D341Med (cell line): Measurements from ENCODE around the gene OGT.

Source experiments
- DNase-seq: peaks from one replicate; pipeline ENCODE4 v3.0.0; 2012; ENCODE audit warnings: low spot score

The OGT gene

GRCh38 chrX:71622576-71623450, 89.9 kb downstream of the OGT start:
- DNase-seq: peak; percentile 44

GRCh38 chrX:71623714-71624113, 90.8 kb downstream of the OGT start:
- no peak for DNase-seq

GRCh38 chrX:71625471-71625870, 92.6 kb downstream of the OGT start:
- DNase-seq: no peak
